GM23338 (cell line): ENCODE data around the gene MDH1.

Experiments used
- CREB1 ChIP-seq: fragments of 250-450 bp; sonication (Bioruptor Pico); IDR thresholded peaks from 2 replicates; pipeline ENCODE4 v1.5.0; 2020; ENCODE audit warnings: low read depth, mild to moderate bottlenecking, moderate library complexity
- CTCF ChIP-seq, 2 experiments: fragments of 200-600 bp in 1 of 2; sonication (generic) in 1 of 2; conservative IDR thresholded peaks; 2 replicates each; pipeline versions ENCODE4 v1.5.1 to v1.6.1; 2016 to 2017; ENCODE audit warnings: antibody characterized with exemption in 2 of 2, low read depth in 2 of 2, mild to moderate bottlenecking in 2 of 2, moderate library complexity in 1 of 2
- EZH2 ChIP-seq: fragments of 200-600 bp; sonication (generic); IDR thresholded peaks from one replicate; pipeline ENCODE4 v1.8.0; 2017; ENCODE audit warnings: antibody characterized with exemption, mild to moderate bottlenecking, low read depth; ENCODE audit not compliant: unreplicated experiment
- EZH2phosphoT487 ChIP-seq: fragments of 200-600 bp; sonication (generic); IDR thresholded peaks from one replicate; pipeline ENCODE4 v1.8.1; 2018; ENCODE audit warnings: antibody characterized with exemption; ENCODE audit not compliant: unreplicated experiment
- JUNB ChIP-seq: IDR thresholded peaks from one replicate; pipeline ENCODE4 v1.6.1; 2016; ENCODE audit warnings: antibody characterized with exemption; ENCODE audit not compliant: unreplicated experiment
- NANOG ChIP-seq: IDR thresholded peaks from 2 replicates; pipeline ENCODE4 v1.6.1; 2016; ENCODE audit warnings: antibody characterized with exemption, borderline replicate concordance
- POLR2AphosphoS5 ChIP-seq: IDR thresholded peaks from 2 replicates; pipeline ENCODE4 v1.6.1; 2016; ENCODE audit warnings: antibody characterized with exemption, low read depth
- REST ChIP-seq: IDR thresholded peaks from one replicate; pipeline ENCODE4 v1.6.1; 2018; ENCODE audit warnings: antibody characterized with exemption; ENCODE audit not compliant: unreplicated experiment
- ZNF114 ChIP-seq: fragments of 250-450 bp; sonication (Bioruptor Pico); IDR thresholded peaks from 2 replicates; pipeline ENCODE4 v1.5.0; 2020; ENCODE audit warnings: mild to moderate bottlenecking, moderate library complexity

GRCh38 chr2:63642946-63643345 is 54.2 kb downstream of the MDH1 start:
- TF ChIP-seq CTCF (conservative IDR thresholded peaks at IDR 0.05; ENCODE audit: low read depth in 2 of 2) (no peak), NANOG (no peak), REST (no peak), POLR2AphosphoS5 (no peak), EZH2 (no peak), ZNF114 (CRISPR knock-in tag) (no peak), EZH2phosphoT487 (no peak), CREB1 (CRISPR knock-in tag) (no peak), JUNB (no peak)
